Thymus (tissue), 11 donors: ENCODE measurements around the gene ADGRF3. TPM values are rescaled to one million over a fixed set of nuclear protein-coding genes. Genes with fewer than 3 reads are reported as not detected.
"Not testable (repeated sequence)": the region's sequence is repeated elsewhere in the genome, so short reads cannot be mapped to it uniquely, and the experiment has no call there.

Experiments
- DNase-seq, 9 donors: peaks; one replicate each; pipeline ENCODE4 v3.0.0-alpha.2; 2013; ENCODE audit warnings: low spot score in 9 of 9, low read depth in 6 of 9, missing footprints in 1 of 9
- H3K27ac ChIP-seq, 2 donors: one replicate each; pipeline ENCODE4 v1.5.1; 2013; ENCODE audit warnings: control low read depth in 1 of 2, low read depth in 1 of 2, low read length in 1 of 2, mild to moderate bottlenecking in 1 of 2, moderate library complexity in 1 of 2
- H3K27me3 ChIP-seq, 2 donors: one replicate each; pipeline ENCODE4 v1.5.1; 2013; ENCODE audit warnings: low read length in 1 of 2; ENCODE audit not compliant: control insufficient read depth in 2 of 2, insufficient read depth in 1 of 2
- H3K36me3 ChIP-seq, 2 donors: one replicate each; pipeline ENCODE4 v1.5.1; 2013; ENCODE audit warnings: low read length in 1 of 2, mild to moderate bottlenecking in 1 of 2, moderate library complexity in 1 of 2; ENCODE audit not compliant: control insufficient read depth in 2 of 2, insufficient read depth in 2 of 2
- H3K4me1 ChIP-seq, 2 donors: one replicate each; pipeline ENCODE4 v1.5.1; 2013; ENCODE audit warnings: low read length in 2 of 2; ENCODE audit not compliant: control insufficient read depth in 2 of 2, insufficient read depth in 2 of 2
- H3K4me3 ChIP-seq, 2 donors: one replicate each; pipeline ENCODE4 v1.5.1; 2013; ENCODE audit warnings: low read length in 2 of 2, control low read depth in 1 of 2, mild to moderate bottlenecking in 1 of 2
- H3K9me3 ChIP-seq, 2 donors: one replicate each; pipeline ENCODE4 v1.5.1; 2013; ENCODE audit warnings: low read length in 1 of 2, mild to moderate bottlenecking in 1 of 2; ENCODE audit not compliant: control insufficient read depth in 2 of 2, insufficient read depth in 1 of 2
- WGBS: extraction: QIAGEN DNeasy Blood & Tissue Kit; methylation state at CpG from one replicate; pipeline ENCODE4 v1.1.7; 2013; 5-methylcytosine and 5-hydroxymethylcytosine counted together
- polyA plus RNA-seq: library from polyadenylated mRNA; stranded (reverse); fragments of 200-250 nt; gene quantifications from one replicate; pipeline ENCODE4 v1.2.3, GENCODE V29; 2013
- total RNA-seq: library from RNA; stranded (reverse); fragments of 120-200 nt; gene quantifications from one replicate; pipeline ENCODE4 v1.2.4, GENCODE V29; 2013
- donor health status: healthy.

ADGRF3 gene
- total and polyA plus RNA-seq, 2 donors: 0.33 to 0.39 TPM

DNA sequence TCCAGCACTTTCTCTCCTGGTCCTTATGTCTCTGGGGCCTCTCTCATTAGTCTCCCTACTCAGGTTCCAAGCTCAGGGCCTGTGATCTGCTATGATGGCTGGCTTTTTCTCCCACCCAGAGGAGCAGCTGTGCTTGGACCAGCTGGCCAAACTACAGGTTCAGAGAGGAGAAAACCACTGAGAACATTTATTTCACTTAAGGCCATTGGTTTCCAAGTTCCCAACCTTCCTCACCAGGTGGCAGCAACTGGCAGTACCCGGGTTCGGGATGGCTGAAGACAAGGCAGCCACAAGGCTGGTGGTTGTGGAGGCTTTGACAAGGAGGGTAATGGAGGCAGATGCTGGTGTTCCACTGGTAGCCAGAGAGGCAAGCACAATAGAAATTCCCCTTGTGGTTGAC lies 30.5 kb downstream of the ADGRF3 start:
- WGBS: 80% methylated on average over 2 of the region's 2 CpGs
- no peaks in the 10 kb centered on the region for H3K4me1 ChIP-seq
- DNase-seq: peak in 1 of 9 donors; percentile 8

DNA sequence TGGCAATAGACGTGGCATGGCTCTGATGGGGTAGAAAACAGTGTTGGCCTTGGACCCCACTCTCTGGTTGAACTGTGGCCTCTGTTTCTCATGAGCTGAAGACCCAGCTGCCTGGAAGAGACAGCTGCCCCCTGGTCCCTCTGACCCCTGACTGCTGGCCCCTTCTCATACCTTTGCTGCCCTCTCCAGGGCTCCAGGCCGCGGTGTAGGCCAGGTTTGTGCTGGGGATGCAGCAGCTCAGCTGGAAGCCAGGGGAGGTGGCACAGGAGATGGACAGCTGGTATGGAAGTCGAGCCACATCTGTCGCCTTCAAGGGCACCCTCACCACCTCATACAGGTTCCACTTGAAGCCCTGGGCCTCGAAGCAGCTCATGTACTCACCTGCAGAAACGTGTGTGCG lies 32.3 kb downstream of the ADGRF3 start:
- Histone ChIP-seq H3K27ac (no peak overlapping the region), H3K4me1 (no peaks in the 10 kb centered on the region), H3K36me3 (no peaks in the 10 kb centered on the region), H3K27me3 (no peaks in the 10 kb centered on the region), H3K9me3 (no peaks in the 10 kb centered on the region), H3K4me3 (no peak overlapping the region)
- DNase-seq: no peak
- 91% methylated on average over 8 of the region's 8 CpGs for WGBS

More for the DNA sequence above, 30.5 kb downstream of the ADGRF3 start:
- Histone ChIP-seq H3K36me3 (no peaks in the 10 kb centered on the region), H3K27ac (no peak overlapping the region), H3K4me3 (no peak overlapping the region), H3K9me3 (no peaks in the 10 kb centered on the region), H3K27me3 (no peaks in the 10 kb centered on the region)

GRCh38 chr2:26313446-26313845 lies 33.1 kb downstream of the ADGRF3 start:
- WGBS: 88% methylated on average over 12 of the region's 12 CpGs
- DNase-seq: no peak

DNA sequence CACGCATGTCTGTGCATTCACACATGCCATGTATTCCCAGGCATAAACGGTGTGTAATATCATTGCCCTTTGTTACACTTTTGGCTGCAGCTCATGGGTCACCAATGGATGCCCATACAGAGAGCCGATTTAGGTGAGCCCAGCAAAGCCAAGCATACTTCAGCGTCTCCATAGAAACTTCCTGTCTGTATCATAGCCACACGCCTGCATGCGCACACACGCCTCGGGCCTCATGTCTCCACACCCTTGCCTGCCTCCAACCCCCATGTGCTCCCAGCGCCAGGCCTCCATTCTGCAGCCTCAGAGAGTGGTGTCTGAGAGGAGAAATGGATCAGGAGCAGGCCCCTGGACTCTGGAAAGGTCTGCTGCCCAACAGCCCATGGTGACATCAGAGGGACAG lies 34.1 kb downstream of the ADGRF3 start:
- H3K4me1 ChIP-seq: no peaks in the 10 kb centered on the region
- 84% methylated on average over 9 of the region's 9 CpGs for WGBS
- no peak for DNase-seq

More at GRCh38 chr2:26313446-26313845, 33.1 kb downstream of the ADGRF3 start:
- no peak overlapping the region for H3K4me3 ChIP-seq
- no peaks in the 10 kb centered on the region for H3K27me3 ChIP-seq
- no peak overlapping the region for H3K27ac ChIP-seq
- no peaks in the 10 kb centered on the region for H3K4me1 ChIP-seq
- H3K9me3 ChIP-seq: no peaks in the 10 kb centered on the region
- H3K36me3 ChIP-seq: no peaks in the 10 kb centered on the region

DNA sequence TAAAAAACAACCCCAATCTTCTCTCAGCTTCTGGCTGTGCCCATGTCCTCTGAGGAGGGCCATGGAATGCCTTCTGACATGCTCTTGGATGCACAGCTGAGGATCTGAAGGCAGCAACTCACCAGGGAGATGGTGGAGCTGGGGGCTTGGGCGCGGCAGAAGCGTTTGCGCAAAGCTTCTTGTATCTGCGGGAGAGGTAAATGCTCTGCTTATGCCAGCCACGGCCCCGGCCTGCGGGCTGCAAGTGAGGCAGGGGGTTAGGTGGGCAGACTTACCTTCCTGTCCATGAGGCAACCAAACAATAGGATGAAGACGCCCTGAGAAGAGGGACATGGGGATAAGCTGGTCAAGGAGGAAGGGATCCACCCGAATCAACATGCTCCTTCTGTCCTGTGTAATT lies 36.7 kb downstream of the ADGRF3 start:
- no peak overlapping the region for H3K27ac ChIP-seq
- 88% methylated on average over 10 of the region's 10 CpGs for WGBS
- H3K4me1 ChIP-seq: no peaks in the 10 kb centered on the region

More for the DNA sequence above, 34.1 kb downstream of the ADGRF3 start:
- Histone ChIP-seq H3K36me3 (no peaks in the 10 kb centered on the region), H3K4me3 (no peak overlapping the region), H3K9me3 (no peaks in the 10 kb centered on the region), H3K27ac (no peak overlapping the region), H3K27me3 (no peaks in the 10 kb centered on the region)

DNA sequence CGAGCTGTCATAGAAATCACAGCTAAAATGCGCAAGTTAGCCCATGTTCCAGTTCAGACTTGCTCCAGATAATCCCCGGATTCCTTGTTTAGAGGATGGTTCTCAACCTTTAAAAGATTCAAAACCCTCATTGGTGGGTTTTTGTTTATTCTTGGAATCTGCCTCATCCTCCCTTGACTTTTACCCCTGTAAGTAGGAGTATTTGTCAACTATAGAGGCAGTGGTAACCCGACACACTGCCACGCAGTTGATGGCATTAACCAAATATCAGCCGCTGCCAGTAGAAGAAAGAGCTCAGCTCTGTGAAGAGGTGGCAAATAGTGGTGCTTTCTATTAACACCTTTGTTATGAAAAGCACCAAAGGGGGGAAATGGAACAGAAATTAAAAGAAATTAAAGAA lies 41.0 kb downstream of the ADGRF3 start:
- DNase-seq: peak in 1 of 9 donors; percentile 7
- 94% methylated on average over 6 of the region's 6 CpGs for WGBS
- Histone ChIP-seq H3K36me3 (no peaks in the 10 kb centered on the region), H3K4me1 (peaks cover 0 to 2% of the 10 kb centered on the region in 2 donors), H3K9me3 (no peaks in the 10 kb centered on the region), H3K27me3 (no peaks in the 10 kb centered on the region), H3K27ac (peak overlapping the region in 1 of 2 donors; percentile 17), H3K4me3 (no peak overlapping the region)

More for the DNA sequence above, 36.7 kb downstream of the ADGRF3 start:
- DNase-seq: no peak
- H3K36me3 ChIP-seq: no peaks in the 10 kb centered on the region
- H3K27me3 ChIP-seq: no peaks in the 10 kb centered on the region
- no peak overlapping the region for H3K4me3 ChIP-seq
- no peaks in the 10 kb centered on the region for H3K9me3 ChIP-seq

DNA sequence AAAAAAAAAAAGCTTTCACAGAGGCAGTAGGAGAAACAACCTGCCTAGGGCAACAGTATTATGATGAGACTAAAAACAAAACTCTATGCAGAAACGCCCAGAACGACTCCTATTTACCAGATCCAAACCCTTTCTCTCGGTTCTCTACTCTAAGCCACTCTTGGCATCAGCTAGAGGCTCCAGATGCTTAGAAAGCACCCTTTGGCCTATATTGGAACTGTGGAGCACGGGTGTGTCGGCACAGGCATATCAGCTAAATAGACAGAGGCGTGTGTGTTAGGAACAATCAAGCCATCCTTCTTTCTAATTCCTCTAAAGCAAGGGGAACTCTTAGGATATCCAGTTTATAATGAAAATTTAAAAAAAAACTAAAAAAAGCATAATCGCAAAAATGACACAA lies 41.5 kb downstream of the ADGRF3 start:
- WGBS: 94% methylated on average over 7 of the region's 7 CpGs
- not testable (repeated sequence) for H3K27ac ChIP-seq, H3K4me3 ChIP-seq, DNase-seq, H3K27me3 ChIP-seq, H3K36me3 ChIP-seq, H3K4me1 ChIP-seq, H3K9me3 ChIP-seq

- peaks cover 0 to 19% of the 10 kb centered on the region in 2 donors for H3K4me1 ChIP-seq
- H3K27me3 ChIP-seq: peaks cover 2 to 9% of the 10 kb centered on the region in 2 donors
- H3K4me3 ChIP-seq: no peak overlapping the region
- H3K9me3 ChIP-seq: no peaks in the 10 kb centered on the region
- no peak for DNase-seq
- 98% methylated on average over 6 of the region's 6 CpGs for WGBS
- no peak overlapping the region for H3K27ac ChIP-seq
- H3K36me3 ChIP-seq: no peaks in the 10 kb centered on the region
These were observed 43.7 kb downstream of the ADGRF3 start for GRCh38 chr2:26302846-26303245.

DNA sequence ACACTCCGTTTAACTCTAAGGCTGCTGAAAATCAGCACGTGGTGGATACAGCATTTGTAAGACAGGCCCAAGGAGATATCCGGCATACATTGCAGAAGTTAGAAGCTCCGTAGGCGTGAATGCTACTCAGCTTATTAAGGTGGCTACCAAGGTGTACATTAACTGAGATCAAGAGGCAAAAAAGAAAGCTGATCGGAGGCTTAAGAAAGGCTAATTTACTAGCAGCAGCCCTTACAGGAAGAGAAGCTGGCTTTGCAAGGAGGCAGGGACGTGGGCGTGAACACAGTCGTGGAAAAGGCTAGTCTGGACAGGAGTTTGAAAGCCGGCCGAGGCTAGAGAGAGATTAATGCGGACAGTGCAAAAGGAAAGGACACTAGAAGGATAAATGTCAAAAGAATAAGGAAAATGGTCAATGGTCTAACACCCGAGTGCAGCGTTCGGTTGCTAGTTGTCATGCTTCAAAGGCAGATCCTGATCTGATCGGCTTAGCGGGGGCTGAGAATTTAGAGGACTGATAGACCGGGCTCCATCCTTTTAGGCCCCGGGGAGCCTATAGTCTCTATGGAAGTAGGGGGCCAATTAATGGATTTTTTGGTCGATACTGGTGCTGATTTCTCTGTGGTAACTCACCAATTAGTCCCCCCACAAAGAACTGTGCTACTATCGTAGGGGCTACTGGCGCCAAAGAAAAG lies 46.2 kb downstream of the ADGRF3 start:
- H3K9me3 ChIP-seq: no peaks in the 10 kb centered on the region
- peak in 5 of 9 donors; percentile 8 to 50 (median 9) for DNase-seq
- peaks cover 0 to 19% of the 10 kb centered on the region in 2 donors for H3K4me1 ChIP-seq
- peaks cover 2 to 15% of the 10 kb centered on the region in 2 donors for H3K27me3 ChIP-seq
- H3K36me3 ChIP-seq: no peaks in the 10 kb centered on the region
- peak overlapping the region in 1 of 2 donors; percentile 70 for H3K4me3 ChIP-seq
- peak overlapping the region; percentile 74 to 80 for H3K27ac ChIP-seq
- WGBS: 72% methylated on average over 22 of the region's 22 CpGs
